GM21423 (cell line): ENCODE results near the gene ACBD6.
"Not testable (repeated sequence)": the region's sequence is repeated elsewhere in the genome, so short reads cannot be mapped to it uniquely, and the experiment has no call there.

Experiments
- ATAC-seq: cut with Tn5 transposase; IDR thresholded peaks from one replicate; pipeline ENCODE4 v1.9.1; 2021; ENCODE audit warnings: mild to moderate bottlenecking, moderate library complexity; ENCODE audit not compliant: unreplicated experiment

ACBD6 gene

DNA sequence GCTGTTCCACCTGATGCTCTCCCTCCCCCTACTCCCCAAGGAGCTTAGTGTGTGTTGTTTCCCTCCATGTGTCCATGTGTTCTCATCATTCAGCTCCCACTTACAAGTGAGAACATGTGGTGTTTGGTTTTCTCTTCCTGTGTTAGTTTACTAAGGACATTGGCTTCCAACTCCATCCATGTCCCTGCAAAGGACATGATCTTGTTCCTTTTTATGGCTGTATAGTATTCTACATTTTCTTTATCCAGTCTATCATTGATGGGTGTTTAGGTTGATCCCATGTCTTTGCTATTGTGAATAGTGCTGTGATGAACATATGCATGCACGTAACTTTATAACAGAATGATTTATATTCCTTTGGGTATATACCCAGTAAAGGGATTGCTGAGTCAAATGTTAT, 81.2 kb downstream of the ACBD6 start:
- not testable (repeated sequence) for ATAC-seq

DNA sequence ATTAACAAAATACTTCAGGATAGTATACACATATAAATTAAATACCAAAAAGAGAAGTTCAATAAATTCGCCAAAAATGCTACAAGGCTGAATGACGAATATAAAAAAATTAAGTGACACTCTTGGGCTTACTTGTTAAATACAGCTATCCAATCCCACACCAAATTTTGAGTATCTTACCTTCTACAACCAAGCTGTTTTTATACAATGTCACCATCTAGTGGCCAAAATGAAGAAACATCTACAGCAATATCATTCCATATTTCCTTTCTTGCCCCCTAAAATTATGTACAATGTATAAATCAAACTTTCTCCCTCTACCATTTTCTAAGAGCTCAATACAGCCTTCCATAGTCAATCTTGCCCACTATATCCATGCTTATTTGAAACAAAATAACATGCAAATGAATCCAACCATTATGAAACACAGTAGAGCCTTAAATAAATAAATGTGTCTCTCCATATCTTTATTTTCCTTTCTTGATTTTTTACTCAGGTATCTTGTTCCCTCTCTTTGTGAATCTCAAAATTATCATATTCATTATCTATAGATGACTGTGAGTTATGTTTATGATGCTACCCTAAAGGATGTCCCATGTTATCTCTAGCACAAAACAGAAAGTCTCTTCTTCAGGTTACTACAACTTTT, 86.3 kb downstream of the ACBD6 start:
- ATAC-seq: no peak

DNA sequence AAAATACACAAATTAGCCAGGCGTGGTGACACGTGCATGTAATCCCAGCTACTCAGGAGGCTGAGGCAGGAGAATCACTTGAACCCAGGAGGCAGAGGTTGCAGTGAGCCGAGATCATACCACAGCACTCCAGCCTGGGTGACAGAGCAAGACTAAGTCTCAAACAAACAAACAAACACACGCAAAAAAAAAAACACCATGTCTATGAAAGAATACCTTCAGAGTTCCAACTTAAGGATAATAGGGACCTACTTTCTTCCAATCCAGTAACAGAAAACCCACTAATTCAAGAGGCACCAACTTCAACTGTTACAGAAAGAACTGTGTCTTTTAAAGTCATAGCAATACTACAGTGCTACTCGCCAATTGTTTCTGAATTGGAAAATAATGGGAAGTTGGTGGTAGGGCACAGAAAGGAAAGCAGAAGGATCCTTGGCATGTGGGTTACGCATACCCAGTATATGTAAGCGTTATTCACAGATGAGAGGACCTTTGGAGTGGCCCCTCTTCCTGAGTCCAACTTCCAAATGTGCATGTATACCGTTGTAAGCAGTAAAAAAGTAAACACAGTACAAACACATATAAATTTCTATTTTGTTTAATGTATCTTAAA, 87.0 kb downstream of the ACBD6 start:
- no peak for ATAC-seq

DNA sequence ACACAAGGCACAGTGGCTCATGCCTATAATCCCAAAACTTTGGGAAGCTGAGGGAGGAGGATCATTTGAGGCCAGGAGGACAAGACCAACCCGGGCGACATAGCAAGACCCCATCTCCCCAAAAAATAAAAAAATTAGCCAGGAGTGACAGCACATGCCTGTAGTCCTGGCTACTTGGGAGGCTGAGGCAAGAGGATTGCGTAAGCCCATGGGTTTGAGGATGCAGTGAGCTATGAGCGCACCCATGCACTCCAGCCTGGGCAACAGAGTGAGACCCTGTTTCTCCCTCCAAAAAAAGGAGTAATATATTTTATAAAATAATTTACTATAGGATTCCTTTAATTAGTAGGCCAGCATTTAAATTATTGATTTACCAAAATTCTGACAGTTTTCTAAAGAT, 89.8 kb downstream of the ACBD6 start:
- no peak for ATAC-seq

DNA sequence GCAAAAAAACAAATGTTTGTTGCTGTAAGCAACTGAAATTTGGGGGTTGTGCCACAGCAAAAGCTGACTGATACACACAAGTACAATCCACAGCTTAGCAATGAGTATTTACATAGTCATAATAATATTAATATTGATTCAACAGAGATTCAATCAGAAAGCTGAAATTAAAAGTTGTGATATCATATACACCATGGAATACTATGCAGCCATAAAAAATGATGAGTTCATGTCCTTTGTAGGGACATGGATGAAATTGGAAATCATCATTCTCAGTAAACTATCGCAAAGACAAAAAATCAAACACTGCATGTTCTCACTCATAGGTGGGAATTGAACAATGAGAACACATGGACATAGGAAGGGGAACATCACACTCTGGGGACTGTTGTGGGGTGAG, 94.2 kb downstream of the ACBD6 start:
- not testable (repeated sequence) for ATAC-seq

DNA sequence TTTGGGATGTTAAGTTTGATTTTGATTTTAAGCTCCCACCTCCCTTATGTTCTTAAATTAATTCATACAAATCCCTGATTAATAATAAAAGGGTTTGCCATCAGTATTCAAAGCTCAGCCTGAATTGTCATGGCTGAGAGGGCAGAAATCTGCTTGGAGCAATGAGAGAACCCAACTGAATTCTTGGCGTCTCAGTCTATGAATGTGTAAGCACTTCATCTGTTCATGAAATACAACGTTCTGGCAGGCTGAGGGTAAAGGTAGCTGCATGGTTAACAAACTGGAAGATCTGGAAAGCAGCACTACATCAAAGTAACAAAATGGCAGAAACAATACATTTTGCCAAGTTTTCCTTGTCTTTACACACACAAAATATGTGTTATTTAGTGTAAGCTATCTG, 95.3 kb downstream of the ACBD6 start:
- ATAC-seq: no peak

DNA sequence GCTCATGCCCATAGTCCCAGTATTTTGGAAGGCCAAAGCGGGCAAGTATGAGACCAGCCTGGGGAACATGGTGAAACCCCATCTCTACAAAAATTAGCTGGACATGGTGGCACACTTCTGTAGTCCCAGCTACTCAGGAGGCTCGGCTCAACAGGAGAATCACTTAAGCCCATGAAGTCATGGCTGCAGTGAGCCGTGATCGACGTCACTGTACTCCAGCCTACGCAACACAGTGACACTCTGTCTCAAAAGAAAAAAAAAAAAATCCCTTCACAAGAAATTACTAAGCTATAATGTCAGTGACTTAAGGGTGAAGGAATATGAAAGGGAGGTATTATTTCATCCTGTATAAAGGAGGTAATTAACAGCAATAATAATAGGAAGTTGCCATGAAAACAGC, 99.8 kb downstream of the ACBD6 start:
- ATAC-seq: no peak

DNA sequence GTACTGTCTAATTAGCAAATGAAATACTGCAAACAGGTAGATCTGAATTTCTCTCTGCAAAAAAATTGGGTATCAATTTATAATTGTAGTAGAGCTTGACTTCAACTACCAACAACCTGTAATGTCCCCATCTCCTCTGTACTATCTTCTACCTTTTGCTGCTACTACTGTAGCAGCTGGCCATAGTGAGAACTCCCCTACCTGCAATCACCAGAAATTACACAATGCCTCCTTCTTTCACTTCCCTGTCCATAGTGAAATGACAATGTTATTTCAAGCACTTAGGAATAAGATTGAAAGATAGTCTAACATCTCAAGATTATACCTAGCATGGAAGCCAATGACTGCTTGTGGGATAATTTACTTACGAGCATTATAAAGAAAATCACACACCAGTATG, 100.4 kb downstream of the ACBD6 start:
- no peak for ATAC-seq

DNA sequence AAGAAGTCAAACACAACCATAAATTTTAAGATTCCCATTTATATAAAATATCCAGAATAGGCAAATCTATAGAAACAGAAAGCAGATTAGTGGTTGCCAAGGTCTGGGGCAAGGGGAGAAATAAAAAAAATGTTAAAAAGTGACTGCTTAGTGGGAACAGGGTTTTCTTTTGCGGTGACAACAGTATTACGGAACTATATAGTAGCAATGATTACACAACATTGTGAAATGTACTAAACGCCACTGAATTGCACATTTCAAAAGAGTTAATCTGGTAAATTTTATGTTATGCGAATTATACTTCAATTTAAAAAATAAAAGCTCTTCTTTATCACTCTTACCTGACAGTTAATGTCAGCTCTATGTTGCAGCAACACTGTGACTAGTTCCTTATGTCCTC, 105.2 kb downstream of the ACBD6 start:
- ATAC-seq: no peak

DNA sequence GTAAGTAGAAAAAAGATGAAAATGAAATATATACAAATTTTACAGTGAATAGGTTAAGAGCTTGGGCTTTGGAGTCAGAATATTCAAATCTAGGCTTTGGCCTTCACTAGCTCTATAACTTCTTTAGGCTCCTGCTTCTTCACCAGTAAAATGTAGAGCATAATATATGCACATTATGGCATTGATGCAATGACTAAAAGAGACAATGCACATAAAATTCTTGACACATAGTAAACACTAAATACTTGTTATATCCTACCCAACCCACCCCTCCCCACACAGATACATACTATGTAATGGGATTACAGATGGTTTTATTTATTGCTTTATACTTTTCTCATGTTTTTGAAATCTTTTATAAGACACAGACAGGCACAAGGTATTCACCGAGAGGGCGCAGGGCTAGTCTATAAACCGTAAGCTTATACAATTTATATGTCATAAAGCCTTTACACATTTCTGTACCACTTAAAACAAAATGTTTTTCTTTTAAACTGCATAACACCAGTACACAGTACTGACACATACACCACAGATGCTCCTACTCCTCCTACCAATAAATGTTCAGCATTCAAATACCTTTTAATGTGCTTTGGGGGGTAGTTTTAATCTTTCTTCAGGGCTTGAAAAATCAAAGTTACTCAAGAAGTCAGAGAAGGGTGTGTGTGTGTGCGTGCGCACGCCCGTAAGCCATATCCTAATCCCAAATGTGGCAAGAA, 109.8 kb downstream of the ACBD6 start:
- no peak for ATAC-seq

DNA sequence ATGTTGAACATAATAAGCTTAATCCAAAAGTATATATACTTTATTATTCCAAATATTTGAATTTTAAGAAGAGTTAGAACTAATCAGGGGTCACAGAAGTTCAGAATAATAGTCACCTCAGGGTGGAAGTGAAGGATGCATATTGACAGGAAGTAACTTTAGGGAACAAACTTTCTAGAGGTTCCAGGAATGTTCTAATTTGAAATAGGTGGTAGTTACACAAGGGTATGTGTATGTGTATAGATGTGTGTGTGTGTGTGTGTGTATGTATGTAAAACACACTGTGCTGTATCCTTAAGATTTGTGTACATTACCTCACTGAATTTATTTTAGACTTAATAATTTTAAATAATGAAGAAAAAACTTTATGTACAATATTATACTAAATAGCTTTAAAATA, 110.4 kb downstream of the ACBD6 start:
- no peak for ATAC-seq

DNA sequence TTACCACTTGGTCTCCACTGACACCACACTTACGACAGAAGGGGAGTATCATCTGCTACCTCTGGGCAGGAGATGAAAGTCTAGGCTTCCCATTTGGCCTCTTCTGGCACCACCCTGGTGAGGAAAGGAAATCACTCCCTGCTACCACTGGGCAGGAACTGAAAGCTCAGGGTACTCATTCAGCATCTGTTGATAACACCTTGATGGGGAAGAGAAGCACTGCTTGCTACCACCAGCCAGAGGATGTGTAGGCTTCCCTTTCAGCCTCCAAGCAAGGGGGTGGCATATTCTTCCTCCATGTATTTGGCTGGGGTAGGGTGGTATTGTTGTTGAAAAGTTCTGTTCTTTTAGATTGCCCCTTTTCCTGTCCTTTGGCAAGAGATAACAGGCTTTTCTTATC, 115.0 kb downstream of the ACBD6 start:
- ATAC-seq: no peak

DNA sequence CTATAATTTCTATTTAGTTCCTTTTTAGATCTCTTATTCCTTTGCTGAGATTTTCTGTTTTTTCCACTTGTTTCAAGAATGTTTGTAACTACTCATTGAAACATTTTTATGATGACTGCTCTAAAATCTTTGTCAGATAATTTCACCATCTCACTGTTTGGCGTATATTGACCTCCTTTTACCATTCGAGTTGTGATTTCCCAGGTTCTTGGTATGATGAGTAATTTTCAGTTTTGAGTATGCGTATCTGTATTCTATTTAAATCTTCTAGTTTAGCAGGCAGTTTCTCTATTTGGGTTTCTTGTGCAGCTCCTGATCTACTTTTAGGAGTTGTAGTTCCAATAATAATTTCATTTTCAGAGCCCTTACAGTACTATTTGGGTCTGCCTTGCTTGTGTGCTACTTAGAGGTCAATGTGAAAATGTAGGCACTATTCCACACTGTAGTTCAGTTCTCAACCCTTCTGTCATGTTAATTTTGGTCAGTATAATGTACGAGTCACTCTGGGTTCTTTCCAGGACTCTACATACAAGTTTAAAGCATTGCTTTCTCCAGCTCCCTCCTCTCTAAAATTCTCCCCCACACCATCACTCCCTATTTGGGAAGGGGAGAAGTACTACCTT, 115.5 kb downstream of the ACBD6 start:
- ATAC-seq: no peak

DNA sequence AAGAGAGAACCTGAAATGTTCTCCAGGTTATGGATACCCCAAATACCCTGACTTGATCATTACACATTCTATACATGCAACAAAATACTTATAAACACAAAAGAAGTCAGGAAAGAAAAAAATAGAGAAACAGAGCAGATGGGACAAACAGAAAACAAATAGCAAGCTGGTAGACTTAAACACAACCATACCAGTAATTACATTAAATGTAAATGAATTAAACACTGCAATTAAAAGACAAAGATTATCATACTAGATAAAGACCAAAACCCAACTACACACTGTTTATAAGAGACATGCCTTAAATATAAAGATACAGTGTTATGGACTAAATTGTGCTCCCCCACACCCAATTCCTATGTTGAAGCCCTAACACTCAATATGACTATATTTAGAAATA, 117.2 kb downstream of the ACBD6 start:
- ATAC-seq: no peak

DNA sequence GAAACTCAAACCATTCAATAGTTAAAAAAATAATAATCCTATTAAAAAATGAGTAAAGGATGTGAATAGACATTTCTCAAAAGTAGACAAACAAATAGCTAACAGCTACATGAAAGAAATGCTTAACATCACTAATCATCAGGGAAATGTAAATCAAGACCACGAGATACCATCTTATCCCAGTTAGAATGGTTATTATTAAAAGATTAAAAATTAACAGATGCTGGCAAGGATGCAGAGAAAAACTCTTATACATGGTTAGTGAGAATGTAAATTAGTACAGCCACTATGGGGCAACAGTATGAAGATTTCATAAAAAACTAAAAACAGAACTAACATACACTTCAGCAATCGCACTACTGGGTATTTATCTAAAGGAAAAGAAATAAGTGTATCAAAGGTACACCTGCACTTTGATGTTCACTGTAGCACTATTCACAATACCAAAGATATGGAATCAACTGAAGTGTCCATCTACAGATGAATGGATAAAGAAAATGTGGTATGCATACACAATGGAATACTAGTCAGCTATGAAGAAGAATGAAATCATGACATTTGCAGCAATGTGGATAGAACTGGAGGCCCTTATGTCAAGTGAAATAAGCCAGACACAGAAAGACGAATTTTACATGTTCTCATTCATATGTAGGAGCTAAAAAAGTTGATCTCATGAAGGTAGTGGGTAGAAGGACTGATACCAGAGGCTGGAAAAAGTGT, 117.9 kb downstream of the ACBD6 start:
- no peak for ATAC-seq

DNA sequence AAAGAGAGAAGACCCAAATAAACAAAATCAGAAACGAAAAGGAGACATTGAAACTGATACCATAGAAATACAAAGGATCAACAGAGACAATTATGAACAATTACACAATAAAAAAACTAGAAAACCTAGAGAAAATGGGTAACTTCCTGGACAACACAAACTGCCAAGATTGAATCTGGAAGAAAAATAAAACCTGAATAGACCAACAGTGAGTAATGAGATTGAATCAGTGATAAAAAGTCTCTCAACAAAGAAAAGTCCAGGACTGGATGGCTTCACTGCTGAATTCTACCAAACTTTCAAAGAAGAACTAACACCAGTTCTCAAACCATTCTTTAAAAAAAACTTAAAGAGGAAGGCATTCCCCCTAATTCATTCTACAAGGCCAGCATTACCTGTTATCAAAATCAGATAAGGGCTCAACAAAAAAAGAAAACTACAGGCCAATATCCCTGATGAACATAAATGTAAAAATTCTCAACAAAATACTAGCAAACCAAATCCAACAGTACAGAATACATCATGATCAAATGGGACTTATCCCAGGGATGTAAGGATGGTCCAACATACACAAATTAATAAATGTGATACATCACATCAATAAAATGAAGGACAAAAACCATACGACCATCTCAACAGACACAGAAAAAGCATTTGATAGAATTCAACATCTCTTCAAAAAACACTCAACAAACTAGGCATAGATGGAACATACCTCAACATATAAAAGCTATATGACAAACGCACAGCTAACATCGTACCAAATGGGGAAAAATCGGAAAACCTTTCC, 119.9 kb downstream of the ACBD6 start:
- ATAC-seq: no peak

DNA sequence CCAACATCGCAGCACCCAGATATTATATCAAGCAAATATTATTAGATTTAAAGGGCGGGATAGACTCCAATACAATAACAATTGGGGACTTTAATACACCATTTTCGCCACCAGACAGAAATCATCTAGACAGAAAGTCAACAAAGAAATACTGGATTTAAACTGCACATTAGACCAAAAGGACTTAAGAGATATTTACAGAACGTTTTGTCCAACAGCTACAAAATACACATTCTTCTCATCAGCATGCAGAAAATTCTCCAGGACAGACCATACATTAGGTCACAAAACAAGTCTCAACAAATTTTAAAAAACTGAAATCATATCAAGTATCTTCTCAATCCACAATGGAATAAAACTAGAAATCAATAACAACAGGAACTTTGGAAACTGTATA, 121.2 kb downstream of the ACBD6 start:
- ATAC-seq: no peak

DNA sequence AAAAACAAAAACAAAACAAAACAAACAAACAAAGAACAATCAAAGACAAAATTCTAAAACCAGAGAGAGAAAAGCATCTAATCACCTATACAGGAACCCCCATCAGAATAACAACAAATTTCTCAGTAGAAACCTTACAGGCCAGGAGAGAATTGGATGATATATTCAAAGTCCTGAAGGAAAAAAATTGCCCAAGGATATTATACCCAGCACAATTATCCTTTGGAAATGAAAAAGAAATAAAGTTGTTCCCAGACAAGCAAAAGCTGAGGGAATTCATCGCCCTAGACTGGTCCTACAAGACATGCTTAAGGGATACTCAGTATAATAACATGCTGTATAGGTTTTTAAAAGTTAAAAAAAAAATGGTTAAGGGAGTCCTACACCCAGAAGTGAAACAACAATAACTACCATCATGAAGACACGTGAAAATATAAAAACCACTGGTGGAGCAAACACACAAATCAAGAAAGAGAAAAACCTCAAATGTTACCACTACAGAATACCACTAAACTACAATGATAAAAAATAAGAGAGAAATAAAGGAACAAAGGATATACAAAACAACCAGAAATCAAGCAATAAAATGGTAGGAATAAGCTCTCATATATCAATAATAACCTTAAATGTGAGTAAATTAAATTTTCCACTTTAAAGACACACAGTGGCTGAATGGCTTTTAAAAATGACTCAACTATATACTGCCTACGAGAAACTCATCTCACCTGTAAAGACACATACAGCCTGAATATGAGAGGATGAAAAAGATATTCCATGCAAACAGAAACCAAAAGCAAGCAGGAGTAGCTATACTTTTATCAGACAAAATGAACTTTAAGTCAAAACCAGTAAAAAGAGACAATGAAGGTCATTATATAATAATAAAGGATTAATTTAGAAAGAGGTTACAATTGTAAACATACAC, 121.9 kb downstream of the ACBD6 start:
- no peak for ATAC-seq

DNA sequence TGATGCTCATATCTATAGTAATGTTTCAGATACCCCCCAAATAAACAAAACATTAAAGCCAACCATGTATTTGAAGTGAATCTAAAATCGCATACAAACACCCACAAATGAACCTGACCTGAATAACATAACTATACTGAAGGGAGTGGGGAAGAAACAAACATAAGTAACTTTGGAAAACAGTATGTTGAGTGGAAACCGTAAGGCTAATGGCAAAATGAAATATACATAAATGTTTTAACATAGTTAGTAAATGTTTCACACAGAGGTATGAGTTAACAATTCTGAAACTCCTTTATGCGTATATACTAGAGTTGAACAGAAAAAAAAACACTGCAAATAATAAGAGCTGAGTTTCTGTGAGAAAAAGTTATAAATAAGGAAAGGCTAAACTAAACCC, 125.6 kb downstream of the ACBD6 start:
- ATAC-seq: no peak

DNA sequence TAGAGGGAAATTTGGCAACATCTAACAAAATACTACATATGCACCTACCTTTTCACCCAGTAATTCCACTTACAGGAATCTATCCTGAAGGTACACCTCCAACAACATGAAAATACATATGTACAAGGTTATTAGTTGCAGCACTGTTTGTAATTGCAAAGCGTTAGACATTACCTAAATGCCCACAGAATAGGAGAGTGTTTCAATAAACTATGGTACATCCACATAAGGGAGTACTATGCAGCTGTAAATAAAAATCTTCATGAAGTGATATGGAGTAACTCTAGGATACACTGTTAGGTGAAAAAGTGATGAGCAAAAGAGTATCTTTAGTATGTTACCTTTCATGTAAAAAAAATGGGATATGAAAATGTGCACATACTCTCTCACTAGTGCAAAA, 126.1 kb downstream of the ACBD6 start:
- ATAC-seq: no peak
